HepG2 (cell line): Measurements from ENCODE around the gene NT5DC1. TPM values are rescaled to one million over a fixed set of nuclear protein-coding genes. Genes with fewer than 3 reads are reported as not detected.

Experiments
- ARID3A ChIP-seq: IDR thresholded peaks from 2 replicates; pipeline ENCODE4 v1.6.1; 2012; ENCODE audit warnings: low read depth, low read length, improper control_type of control experiment
- ATF2 ChIP-seq: sonication (generic); formaldehyde crosslinking; IDR thresholded peaks from 2 replicates; pipeline ENCODE4 v1.4.0; 2020; ENCODE audit warnings: missing genetic modification reagents
- BHLHE40 ChIP-seq: IDR thresholded peaks from 2 replicates; pipeline ENCODE4 v1.6.1; 2011; ENCODE audit warnings: low read length, improper control_type of control experiment
- FOXP4 ChIP-seq: sonication (generic); formaldehyde crosslinking; IDR thresholded peaks from 2 replicates; pipeline ENCODE4 v1.4.0; 2020; ENCODE audit warnings: missing genetic modification reagents
- MXI1 ChIP-seq: IDR thresholded peaks from 3 replicates; pipeline ENCODE4 v1.6.1; 2012; ENCODE audit warnings: low read depth, low read length, inconsistent platforms, borderline replicate concordance
- NONO ChIP-seq, 2 experiments: fragments of 450-650 bp in 1 of 2; sonication (generic) in 1 of 2; formaldehyde crosslinking in 1 of 2; IDR thresholded peaks in 1 of 2; conservative IDR thresholded peaks in 1 of 2; 2 replicates each; pipeline versions ENCODE4 v1.6.1 to v1.8.0; 2017 to 2022; ENCODE audit warnings: mild to moderate bottlenecking in 1 of 2, missing genetic modification reagents in 1 of 2, moderate library complexity in 1 of 2
- NR2F2 ChIP-seq: IDR thresholded peaks from 2 replicates; pipeline ENCODE4 v1.6.1; 2012; ENCODE audit warnings: low read depth, inconsistent platforms, borderline replicate concordance
- POGK ChIP-seq: sonication (generic); formaldehyde crosslinking; conservative IDR thresholded peaks from 2 replicates; pipeline ENCODE4 v1.8.0; 2022; ENCODE audit warnings: mild to moderate bottlenecking, moderate library complexity, missing genetic modification reagents
- RXRA ChIP-seq: sonication (generic); formaldehyde crosslinking; IDR thresholded peaks from 2 replicates; pipeline ENCODE4 v1.5.1; 2020; ENCODE audit warnings: missing genetic modification reagents
- SRSF9 ChIP-seq: fragments of 200-400 bp; formaldehyde crosslinking; IDR thresholded peaks from 2 replicates; pipeline ENCODE4 v1.6.1; 2018; ENCODE audit warnings: borderline replicate concordance, mild to moderate bottlenecking, low read depth, low read length; ENCODE audit not compliant: insufficient read depth, poor library complexity, severe bottlenecking
- TCF7 ChIP-seq: sonication (generic); IDR thresholded peaks from 2 replicates; pipeline ENCODE4 v1.6.1; 2016; ENCODE audit warnings: antibody characterized with exemption, low read depth
- ZNF142 ChIP-seq: sonication (generic); formaldehyde crosslinking; IDR thresholded peaks from 2 replicates; pipeline ENCODE4 v1.4.0; 2020; ENCODE audit warnings: missing genetic modification reagents
- ZNF543 ChIP-seq: sonication (generic); formaldehyde crosslinking; IDR thresholded peaks from 2 replicates; pipeline ENCODE4 v1.4.0; 2020; ENCODE audit warnings: mild to moderate bottlenecking, missing genetic modification reagents
- ZNF768 ChIP-seq: sonication (generic); formaldehyde crosslinking; IDR thresholded peaks from 2 replicates; pipeline ENCODE4 v1.4.0; 2020; ENCODE audit warnings: missing genetic modification reagents
- ZSCAN12 ChIP-seq: sonication (generic); formaldehyde crosslinking; IDR thresholded peaks from 2 replicates; pipeline ENCODE4 v1.9.0; 2021; ENCODE audit warnings: mild to moderate bottlenecking, missing genetic modification reagents
- polyA plus RNA-seq, 8 experiments: library from polyadenylated mRNA; depleted of rRNA in 3 of 8; stranded (reverse) in 7 of 8; unstranded in 1 of 8; fragments of >200 nt; fragmentation: Illumina TruSeq in 4 of 8; extraction: Trizol in 4 of 8; gene quantifications; 2 replicates each; pipeline versions ENCODE4 v1.2.1 to v1.2.3, GENCODE V29; 2011 to 2016; ENCODE audit warnings: low read depth in 4 of 8, missing spikeins in 1 of 8, mixed read lengths in 1 of 8; ENCODE audit not compliant: insufficient read depth in 1 of 8
- total RNA-seq, 5 experiments: library from RNA; depleted of rRNA; stranded (reverse); fragments of >200 nt; fragmentation: Illumina TruSeq; extraction: Trizol; gene quantifications; 2 replicates each; pipeline ENCODE4 v1.2.3, GENCODE V29; 2016; ENCODE audit warnings: low read depth in 1 of 5

Gene NT5DC1
- total and polyA plus RNA-seq, 2 of the 13 experiments (the other 11 are each of a cell fraction or from before 2014, with no cell fraction given) = 27.0 to 56.1 TPM

DNA sequence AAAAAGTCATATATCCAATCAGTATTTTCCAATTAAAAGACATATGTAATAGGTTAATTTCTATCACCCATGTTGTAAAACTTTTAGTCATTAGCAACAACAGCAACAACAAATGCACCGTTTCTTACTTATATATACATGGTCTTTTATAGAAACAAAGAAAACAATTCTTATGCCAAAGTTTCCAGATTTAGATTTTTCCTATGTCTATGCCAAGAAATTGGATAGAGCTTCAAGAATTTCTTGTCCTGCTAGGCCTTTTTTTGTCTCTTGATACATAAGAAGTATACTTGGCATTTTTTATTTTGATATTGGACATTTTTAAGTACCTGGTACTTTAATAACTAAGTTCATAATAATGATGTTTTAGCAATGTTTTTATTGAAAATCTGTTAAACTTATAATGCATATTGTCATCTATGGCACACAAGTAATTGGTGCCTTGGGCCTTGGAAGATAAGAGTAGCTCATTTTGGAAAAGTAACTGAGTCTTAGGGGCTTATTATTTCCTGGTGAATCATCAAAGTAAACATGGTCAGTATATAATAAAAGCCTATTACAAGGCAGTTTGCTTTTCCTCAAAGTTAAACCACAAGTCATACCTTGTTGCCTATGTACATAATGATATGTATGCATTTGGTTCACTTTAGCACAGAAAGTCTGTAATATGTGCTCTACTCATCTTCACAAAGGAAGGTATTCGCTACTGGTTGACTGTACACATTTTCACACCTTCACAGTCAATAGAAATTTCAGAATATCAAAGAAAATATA, 29.9 kb upstream of the NT5DC1 start (continued):
- TF ChIP-seq ZNF142 (no peak), ARID3A (peak; percentile 59; the same call in 1 of the 2 replicates), BHLHE40 (no peak), ZNF543 (CRISPR knock-in tag) (no peak), ATF2 (CRISPR knock-in tag) (no peak), FOXP4 (no peak), ZNF768 (CRISPR knock-in tag) (no peak), ZSCAN12 (CRISPR knock-in tag) (no peak), MXI1 (no peak), POGK (no peak), NR2F2 (no peak), SRSF9 (no peak), RXRA (CRISPR knock-in tag) (no peak), TCF7 (peak; percentile 38; the same call in 1 of the 2 replicates), NONO (IDR thresholded peaks at IDR 0.05) (no peak), NONO (CRISPR knock-in tag; conservative IDR thresholded peaks at IDR 0.05) (no peak)
